ENCODE measurements around the gene FAM204A. TPM values are rescaled to one million over a fixed set of nuclear protein-coding genes. Genes with fewer than 3 reads are reported as not detected.

Gene FAM204A
- total and polyA plus RNA-seq, 12 donors, result 9.8 to 63.1 (median 43.7) TPM

DNA sequence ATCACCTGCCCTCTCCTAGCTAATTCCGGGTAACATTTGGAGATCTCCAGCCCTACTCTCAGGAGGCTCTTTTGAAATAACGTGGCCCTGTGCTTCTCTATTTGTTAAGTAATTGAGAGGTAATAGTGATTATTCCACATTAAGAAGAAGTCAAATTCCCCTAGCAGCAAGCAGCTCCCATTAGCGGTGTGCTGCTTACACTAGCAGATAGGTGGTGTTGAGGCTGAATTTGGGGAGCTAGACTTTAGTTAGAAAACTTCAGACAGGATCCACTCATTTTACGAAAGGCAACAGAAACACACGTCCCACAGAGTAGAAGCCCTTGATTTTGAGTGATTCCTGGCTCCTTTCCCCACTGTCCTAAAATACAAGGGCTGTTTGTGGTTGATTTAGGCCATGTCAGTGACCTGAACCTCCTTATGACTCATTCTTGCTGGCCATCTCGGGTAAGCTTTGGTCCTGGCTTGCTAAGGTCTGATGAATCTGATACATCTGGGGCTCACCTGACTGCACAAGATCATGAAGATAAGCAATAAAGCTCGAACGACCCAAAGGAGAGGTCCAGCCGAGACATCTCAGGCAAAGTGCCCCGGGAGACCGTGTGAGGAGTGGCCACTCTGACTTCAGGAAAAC, 77.2 kb downstream of the FAM204A start:
- Histone ChIP-seq H3K4me1 (replicated peaks in 1 of 2) (no peaks in the 10 kb centered on the region), H3K9me3 (replicated peaks in 1 of 3) (no peaks in the 10 kb centered on the region), H3K27ac (no peak overlapping the region), H3K4me3 (no peak overlapping the region), H3K27me3 (peaks cover 3% of the 10 kb centered on the region), H3K36me3 (replicated peaks in 1 of 2) (no peaks in the 10 kb centered on the region)
- whole genome bisulfite sequencing, 4 donors, result 49 to 60% (median 56%) methylated on average over 8 to 11 of the region's 11 CpGs
- TF ChIP-seq, protein P1, sequence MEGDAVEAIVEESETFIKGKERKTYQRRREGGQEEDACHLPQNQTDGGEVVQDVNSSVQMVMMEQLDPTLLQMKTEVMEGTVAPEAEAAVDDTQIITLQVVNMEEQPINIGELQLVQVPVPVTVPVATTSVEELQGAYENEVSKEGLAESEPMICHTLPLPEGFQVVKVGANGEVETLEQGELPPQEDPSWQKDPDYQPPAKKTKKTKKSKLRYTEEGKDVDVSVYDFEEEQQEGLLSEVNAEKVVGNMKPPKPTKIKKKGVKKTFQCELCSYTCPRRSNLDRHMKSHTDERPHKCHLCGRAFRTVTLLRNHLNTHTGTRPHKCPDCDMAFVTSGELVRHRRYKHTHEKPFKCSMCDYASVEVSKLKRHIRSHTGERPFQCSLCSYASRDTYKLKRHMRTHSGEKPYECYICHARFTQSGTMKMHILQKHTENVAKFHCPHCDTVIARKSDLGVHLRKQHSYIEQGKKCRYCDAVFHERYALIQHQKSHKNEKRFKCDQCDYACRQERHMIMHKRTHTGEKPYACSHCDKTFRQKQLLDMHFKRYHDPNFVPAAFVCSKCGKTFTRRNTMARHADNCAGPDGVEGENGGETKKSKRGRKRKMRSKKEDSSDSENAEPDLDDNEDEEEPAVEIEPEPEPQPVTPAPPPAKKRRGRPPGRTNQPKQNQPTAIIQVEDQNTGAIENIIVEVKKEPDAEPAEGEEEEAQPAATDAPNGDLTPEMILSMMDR (IDR thresholded peaks at IDR 0.05), result no peak
- TF ChIP-seq POLR2A (IDR thresholded peaks at IDR 0.05), result no peak
- intact Hi-C loops (cut with DNase I), result no loop called here
- DNase-seq, result no peak

DNA sequence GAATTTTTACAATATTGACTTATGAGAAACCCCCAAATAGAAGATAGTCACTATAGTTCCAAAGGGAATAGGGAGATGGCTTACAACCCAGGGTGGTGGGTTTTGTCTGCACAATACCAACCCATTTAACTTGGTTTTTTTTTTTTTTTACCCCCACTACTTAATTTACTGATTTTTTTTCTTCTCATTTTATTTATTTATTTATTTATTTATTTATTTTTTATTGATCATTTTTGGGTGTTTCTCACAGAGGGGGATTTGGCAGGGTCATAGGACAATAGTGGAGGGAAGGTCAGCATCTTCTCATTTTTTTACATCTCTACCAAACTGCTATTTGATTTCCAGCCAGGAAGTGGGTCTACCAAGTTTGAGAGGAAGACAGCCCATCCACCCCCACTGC, 77.9 kb downstream of the FAM204A start:
- Histone ChIP-seq H3K36me3 (replicated peaks in 1 of 2) (no peaks in the 10 kb centered on the region), H3K4me1 (replicated peaks in 1 of 2) (no peaks in the 10 kb centered on the region), H3K27ac (no peak overlapping the region), H3K4me3 (no peak overlapping the region), H3K27me3 (peaks cover 3% of the 10 kb centered on the region), H3K9me3 (replicated peaks in 1 of 3) (no peaks in the 10 kb centered on the region)
- no peak for DNase-seq
- no peak for TF ChIP-seq POLR2A (IDR thresholded peaks at IDR 0.05)
- TF ChIP-seq, protein P1 (IDR thresholded peaks at IDR 0.05), result no peak
- intact Hi-C loops (cut with DNase I), result no loop called here

DNA sequence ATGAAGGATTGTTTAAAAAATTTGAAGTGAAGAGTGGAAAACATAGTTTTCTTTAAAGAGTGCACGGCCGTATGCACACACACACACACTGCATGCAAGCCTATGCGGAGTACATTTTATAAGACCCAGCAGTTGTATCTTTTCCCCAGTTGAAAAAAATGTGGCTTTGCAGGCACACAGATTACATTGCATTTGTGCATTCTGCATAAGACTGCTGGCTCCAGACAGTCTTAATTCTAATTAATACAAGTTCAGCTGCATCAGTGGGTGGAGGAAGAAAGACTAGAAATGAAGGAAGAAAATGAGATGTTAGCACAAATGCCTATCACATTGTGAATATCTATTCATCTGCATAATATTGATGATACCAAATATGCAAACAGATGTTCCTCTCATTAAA, 79.6 kb downstream of the FAM204A start:
- no peak overlapping the region for H3K27ac ChIP-seq
- H3K9me3 ChIP-seq (replicated peaks in 1 of 3), result no peaks in the 10 kb centered on the region
- peaks cover 10% of the 10 kb centered on the region for H3K27me3 ChIP-seq
- intact Hi-C loops (cut with DNase I), result no loop called here
- no peak for DNase-seq
- H3K36me3 ChIP-seq (replicated peaks in 1 of 2), result no peaks in the 10 kb centered on the region
- no peaks in the 10 kb centered on the region for H3K4me1 ChIP-seq (replicated peaks in 1 of 2)
- TF ChIP-seq, protein P1 (IDR thresholded peaks at IDR 0.05), result no peak
- no peak for TF ChIP-seq POLR2A (IDR thresholded peaks at IDR 0.05)
- no peak overlapping the region for H3K4me3 ChIP-seq
- WGBS, 4 donors, result 70 to 84% (median 79%) methylated on average over 3 of the region's 3 CpGs

DNA sequence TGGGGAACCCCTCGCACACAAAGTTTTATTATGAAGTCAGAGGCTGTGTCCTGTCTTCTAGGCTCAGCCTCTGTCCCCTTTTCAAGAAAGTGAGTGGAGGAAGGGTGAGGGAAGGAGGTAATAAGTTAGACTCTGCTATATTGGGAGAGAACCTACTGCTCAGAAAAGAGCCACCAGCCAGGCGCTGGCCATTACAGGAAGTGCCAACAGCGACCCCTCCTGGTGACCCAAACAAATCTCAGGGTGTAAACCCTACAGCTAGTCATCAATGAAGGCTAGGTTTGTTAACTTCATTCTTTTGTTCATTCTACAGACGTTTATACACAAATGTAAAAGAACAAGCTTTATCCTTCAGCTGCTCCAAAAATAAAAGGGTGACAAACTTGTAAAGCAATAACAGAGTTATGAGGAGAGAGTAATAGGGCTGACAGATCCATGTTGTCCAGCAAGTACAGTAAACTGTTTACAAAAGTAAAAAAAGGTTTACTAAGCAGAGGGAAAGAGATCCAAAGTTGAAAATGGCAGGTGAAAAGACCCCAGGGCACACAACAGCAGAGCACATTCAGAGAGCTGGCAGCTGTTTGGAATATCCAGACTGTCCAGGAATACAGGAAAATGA, 82.7 kb downstream of the FAM204A start:
- Histone ChIP-seq H3K4me3 (no peak overlapping the region), H3K27ac (no peak overlapping the region), H3K4me1 (replicated peaks in 1 of 2) (no peaks in the 10 kb centered on the region), H3K36me3 (replicated peaks in 1 of 2) (no peaks in the 10 kb centered on the region), H3K27me3 (peaks cover 7% of the 10 kb centered on the region), H3K9me3 (replicated peaks in 1 of 3) (no peaks in the 10 kb centered on the region)
- 28 to 38% (median 29%) methylated on average over 4 of the region's 4 CpGs for WGBS, 4 donors
- intact Hi-C loops (cut with DNase I), result no loop called here
- TF ChIP-seq, protein P1 (IDR thresholded peaks at IDR 0.05), result peak; percentile 32 to 53 (median 44)
- no peak for TF ChIP-seq POLR2A (IDR thresholded peaks at IDR 0.05)
- peak in 6 of 7 donors; percentile 20 to 54 (median 48) for DNase-seq

Measured in adrenal gland (tissue), 12 donors.